ENCODE measurements around the gene UCKL1. TPM values are rescaled to one million over a fixed set of nuclear protein-coding genes. Genes with fewer than 3 reads are reported as not detected.

Gene UCKL1
- total RNA-seq, 1 experiment from 2014 or later = 55.1 TPM

DNA sequence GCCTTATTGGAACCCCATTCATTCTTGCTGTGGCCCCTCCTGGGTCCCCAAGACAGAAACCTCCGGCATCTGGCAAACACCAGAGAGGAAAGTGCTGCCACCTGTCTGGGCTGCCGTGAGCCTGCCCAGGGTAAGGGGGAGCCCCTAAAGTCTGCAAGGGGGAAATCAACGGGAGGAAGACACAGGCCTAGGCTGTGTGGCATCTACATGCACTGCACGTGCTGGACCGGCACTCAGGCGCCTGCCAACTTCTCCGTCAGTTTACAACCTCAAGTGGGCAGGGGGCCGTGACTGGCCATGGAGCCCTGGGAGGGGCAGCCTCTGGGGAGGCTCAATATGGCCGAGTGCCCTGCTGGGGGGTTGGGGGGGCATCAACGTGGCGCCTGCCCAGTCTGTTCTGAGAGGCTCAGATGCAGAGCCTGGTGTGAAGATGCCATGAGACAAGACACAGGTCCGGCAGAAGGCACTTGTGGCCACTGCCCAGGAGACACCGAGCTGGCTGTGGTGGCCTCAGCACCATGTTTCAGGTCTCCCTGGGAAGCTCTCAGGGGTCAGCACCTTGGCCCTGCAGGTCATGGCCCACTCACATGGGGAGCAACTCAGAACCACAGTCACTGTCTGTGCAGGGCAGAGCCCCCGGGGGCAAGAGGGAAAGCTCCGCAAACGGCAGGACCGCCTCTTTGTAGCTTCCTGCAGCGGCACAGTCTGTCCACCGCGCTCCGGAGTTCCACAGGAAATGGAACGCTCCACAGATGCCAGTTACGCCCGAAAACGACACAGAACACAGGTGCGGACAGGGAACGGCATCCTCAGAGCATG is 8.4 kb downstream of the UCKL1 start:
- no peak overlapping the region for H3K27ac ChIP-seq

GRCh38 chr20:63946986-63947637 is 9.1 kb downstream of the UCKL1 start:
- Histone ChIP-seq H3F3A (ENCODE audit: insufficient read depth, low read depth) (peaks cover 43% of the 10 kb centered on the region), H3K27me3 (ENCODE audit: insufficient read depth, low read depth) (no peaks in the 10 kb centered on the region), H3K79me2 (ENCODE audit: low read depth) (peaks cover 63% of the 10 kb centered on the region), H3K4me2 (no peak overlapping the region), H2AFZ (no peak overlapping the region), H3K36me3 (ENCODE audit: low read depth) (no peaks in the 10 kb centered on the region; the same call in 1 of the 2 replicates), H3K9me2 (ENCODE audit: insufficient read depth) (no peaks in the 10 kb centered on the region), H3K4me1 (replicated peaks; ENCODE audit: insufficient read depth) (no peaks in the 10 kb centered on the region), H3K4me3 (no peak overlapping the region), H4K20me1 (ENCODE audit: insufficient read depth) (peaks cover 93% of the 10 kb centered on the region), H3K9me3 (ENCODE audit: insufficient read depth, low read depth) (no peaks in the 10 kb centered on the region), H3K27ac (no peak overlapping the region)
- no peak for DNase-seq
- intact Hi-C loops (cut with micrococcal nuclease; ENCODE audit: unreplicated experiment) = no loop called here
- ChIA-PET POLR2A (ENCODE audit: unreplicated experiment) (no interaction called here), CTCF (no interaction called here)
- BruUV-seq (replicated peaks) = no TSS peak
- no peak for TF ChIP-seq EZH2 (IDR thresholded peaks at IDR 0.05; ENCODE audit: low read depth)
- TF ChIP-seq CTCF (conservative IDR thresholded peaks at IDR 0.05) = no peak

More for the DNA sequence above, 8.4 kb downstream of the UCKL1 start:
- BruUV-seq (replicated peaks) = no TSS peak
- H3K79me2 ChIP-seq (ENCODE audit: low read depth) = peaks cover 70% of the 10 kb centered on the region
- no peaks in the 10 kb centered on the region for H3K9me2 ChIP-seq (ENCODE audit: insufficient read depth)
- POLR2A ChIA-PET (ENCODE audit: unreplicated experiment) = no interaction called here
- no peak for TF ChIP-seq CTCF (conservative IDR thresholded peaks at IDR 0.05)
- no peak for TF ChIP-seq EZH2 (IDR thresholded peaks at IDR 0.05; ENCODE audit: low read depth)
- H3K9me3 ChIP-seq (ENCODE audit: insufficient read depth, low read depth) = no peaks in the 10 kb centered on the region
- CTCF ChIA-PET = no interaction called here
- no peak overlapping the region for H3K4me3 ChIP-seq
- H3K36me3 ChIP-seq (ENCODE audit: low read depth) = no peaks in the 10 kb centered on the region; the same call in 1 of the 2 replicates
- no peak overlapping the region for H2AFZ ChIP-seq
- H3K27me3 ChIP-seq (ENCODE audit: insufficient read depth, low read depth) = no peaks in the 10 kb centered on the region
- H3F3A ChIP-seq (ENCODE audit: insufficient read depth, low read depth) = peaks cover 37% of the 10 kb centered on the region
- no peaks in the 10 kb centered on the region for H3K4me1 ChIP-seq (replicated peaks; ENCODE audit: insufficient read depth)
- DNase-seq = no peak
- intact Hi-C loops (cut with micrococcal nuclease; ENCODE audit: unreplicated experiment) = no loop called here
- no peak overlapping the region for H3K4me2 ChIP-seq
- H4K20me1 ChIP-seq (ENCODE audit: insufficient read depth) = peaks cover 95% of the 10 kb centered on the region

DNA sequence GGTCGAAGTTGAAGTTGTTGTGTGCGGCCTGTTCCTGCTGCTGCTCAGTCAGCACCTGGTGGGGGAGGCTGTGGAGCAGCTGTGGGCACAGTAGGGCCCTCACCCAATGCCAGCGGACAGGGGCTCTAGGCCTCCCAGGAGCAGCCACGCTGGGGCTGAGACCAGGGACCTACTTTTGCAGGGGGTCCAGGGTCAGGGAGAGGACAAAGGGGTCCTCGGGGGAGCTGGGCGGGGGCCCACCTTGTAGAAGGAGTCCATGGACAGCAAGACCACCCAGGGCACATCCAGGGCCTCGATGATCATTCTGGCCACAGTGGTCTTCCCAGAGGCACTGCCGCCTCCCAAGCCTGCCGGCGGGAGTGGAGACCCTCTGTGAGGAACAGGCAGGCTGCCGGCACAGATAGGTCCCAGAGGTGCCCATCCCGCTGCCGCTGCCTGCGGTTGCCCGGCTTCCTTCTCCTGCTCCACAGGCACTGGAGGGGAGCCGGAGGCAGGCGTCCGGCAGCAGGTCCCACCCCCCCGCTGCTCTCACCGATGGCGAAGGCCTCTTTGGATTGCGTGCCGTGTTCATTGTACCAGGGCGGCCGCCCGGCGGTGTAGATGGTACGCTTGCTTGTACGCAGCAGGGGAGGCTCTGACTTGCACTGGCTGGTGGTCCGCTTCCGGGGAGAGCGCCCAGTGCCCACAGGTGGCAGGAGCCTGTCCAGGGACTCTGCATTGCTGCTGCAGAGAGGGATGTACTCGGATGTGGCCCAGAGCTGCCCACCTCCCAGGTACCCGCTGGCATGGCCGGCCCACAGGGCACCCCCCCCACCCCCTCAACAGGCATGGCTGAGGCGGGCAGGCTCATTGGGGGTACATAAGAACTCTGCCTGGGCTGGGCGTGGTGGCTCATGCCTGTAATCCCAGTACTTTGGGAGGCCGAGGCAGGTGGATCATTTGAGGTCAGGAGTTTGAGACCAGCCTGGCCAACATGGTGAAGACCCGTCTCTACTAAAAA is 10.0 kb downstream of the UCKL1 start:
- POLR2A ChIA-PET (ENCODE audit: unreplicated experiment) = no interaction called here
- TF ChIP-seq CTCF (conservative IDR thresholded peaks at IDR 0.05) (no peak), EZH2 (IDR thresholded peaks at IDR 0.05; ENCODE audit: low read depth) (no peak)

More for the DNA sequence above, 10.0 kb downstream of the UCKL1 start:
- intact Hi-C loops (cut with micrococcal nuclease; ENCODE audit: unreplicated experiment) = no loop called here
- no peaks in the 10 kb centered on the region for H3K9me3 ChIP-seq (ENCODE audit: insufficient read depth, low read depth)
- H3K4me2 ChIP-seq = no peak overlapping the region
- H3K9me2 ChIP-seq (ENCODE audit: insufficient read depth) = no peaks in the 10 kb centered on the region
- H3K36me3 ChIP-seq (ENCODE audit: low read depth) = peaks cover 4% of the 10 kb centered on the region; the same call in 1 of the 2 replicates
- H3K4me1 ChIP-seq (replicated peaks; ENCODE audit: insufficient read depth) = no peaks in the 10 kb centered on the region
- DNase-seq = no peak
- no TSS peak for BruUV-seq (replicated peaks)
- no peak overlapping the region for H2AFZ ChIP-seq
- no peaks in the 10 kb centered on the region for H3K27me3 ChIP-seq (ENCODE audit: insufficient read depth, low read depth)
- no peak overlapping the region for H3K27ac ChIP-seq
- H4K20me1 ChIP-seq (ENCODE audit: insufficient read depth) = peaks cover 87% of the 10 kb centered on the region
- no peak overlapping the region for H3K4me3 ChIP-seq
- peaks cover 54% of the 10 kb centered on the region for H3K79me2 ChIP-seq (ENCODE audit: low read depth)
- peaks cover 48% of the 10 kb centered on the region for H3F3A ChIP-seq (ENCODE audit: insufficient read depth, low read depth)
- CTCF ChIA-PET = no interaction called here

Measured in PC-9 (cell line).